Activated gamma-delta T cell (primary cell): ENCODE measurements around the gene NME3.
"Not testable (repeated sequence)": the region's sequence is repeated elsewhere in the genome, so short reads cannot be mapped to it uniquely, and the experiment has no call there.

ENCODE experiments used
- DNase-seq: peaks from one replicate; lab custom pipeline; 2025; lab: John Stamatoyannopoulos, UW
- total RNA-seq, 2 donors: gene quantifications; one replicate each; lab custom pipeline; 2026; lab: John Stamatoyannopoulos, UW

Gene NME3
- total RNA-seq, result 34.2 to 35.8 reads per million in 2 donors

GRCh38 chr16:1771188-1771863 lies at the start of gene NME3:
TSS of gene NME3 (minus strand) at chr16:1771543. CDS start at chr16:1771534, 9 bp downstream.
- DNase-seq, result peak; percentile 56

GRCh38 chr16:1820946-1821290 lies 49.6 kb upstream of the NME3 start:
- DNase-seq, result no peak

GRCh38 chr16:1820096-1820945 lies 49.0 kb upstream of the NME3 start:
- DNase-seq, result no peak

DNA sequence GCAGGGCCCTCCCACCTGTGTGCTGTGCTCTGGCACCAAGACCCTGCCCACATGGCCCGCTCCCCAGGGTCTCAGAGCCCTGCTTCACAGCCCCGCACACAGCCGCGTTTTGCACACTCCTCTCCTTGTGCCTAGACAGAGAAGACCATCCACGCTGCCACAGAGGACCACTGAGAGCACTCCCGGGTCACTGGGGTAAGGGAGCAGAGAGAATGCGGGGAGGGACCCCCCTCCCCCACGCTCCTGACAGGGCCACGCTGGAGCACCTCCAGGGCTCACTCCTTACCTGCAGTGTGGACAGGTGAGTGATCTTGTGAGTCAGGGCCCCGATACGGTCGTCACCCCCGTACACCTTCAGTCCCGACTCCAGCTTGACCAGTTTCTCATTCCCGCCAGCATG lies 48.3 kb upstream of the NME3 start:
- no peak for DNase-seq

GRCh38 chr16:1818873-1819525 lies 47.7 kb upstream of the NME3 start:
- no peak for DNase-seq

DNA sequence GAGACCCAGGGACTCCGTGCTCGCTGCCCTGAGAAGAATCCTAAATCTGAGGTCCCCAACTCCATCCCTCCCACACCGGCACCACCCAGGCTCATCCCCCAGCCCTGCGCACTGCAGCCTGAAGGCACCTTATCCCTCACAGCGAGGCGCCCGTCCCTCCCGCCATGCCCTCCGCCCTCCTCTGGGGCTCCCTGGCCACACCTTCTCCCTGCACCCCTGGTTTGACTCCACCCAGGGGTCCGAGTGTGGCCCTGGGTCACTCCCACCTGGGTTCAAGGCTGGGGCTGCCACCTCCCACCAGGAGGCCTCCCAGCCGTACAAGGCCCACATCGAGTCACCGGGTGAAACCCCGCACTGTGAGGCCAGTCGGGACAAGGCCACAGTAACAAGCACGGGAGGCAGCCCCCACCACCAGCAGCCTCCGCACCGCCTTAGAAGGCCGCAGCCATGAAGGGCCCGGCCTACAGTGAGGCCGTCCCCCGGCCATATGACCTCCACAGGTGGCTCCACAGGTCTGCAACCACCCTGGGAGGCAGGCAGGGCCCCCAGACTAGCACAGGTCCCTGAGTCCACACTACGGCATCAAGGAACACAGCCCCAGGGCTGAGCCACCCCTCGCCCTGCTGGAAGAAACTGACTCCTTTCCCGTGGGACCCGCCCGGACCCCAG lies 47.0 kb upstream of the NME3 start:
- DNase-seq, result no peak

DNA sequence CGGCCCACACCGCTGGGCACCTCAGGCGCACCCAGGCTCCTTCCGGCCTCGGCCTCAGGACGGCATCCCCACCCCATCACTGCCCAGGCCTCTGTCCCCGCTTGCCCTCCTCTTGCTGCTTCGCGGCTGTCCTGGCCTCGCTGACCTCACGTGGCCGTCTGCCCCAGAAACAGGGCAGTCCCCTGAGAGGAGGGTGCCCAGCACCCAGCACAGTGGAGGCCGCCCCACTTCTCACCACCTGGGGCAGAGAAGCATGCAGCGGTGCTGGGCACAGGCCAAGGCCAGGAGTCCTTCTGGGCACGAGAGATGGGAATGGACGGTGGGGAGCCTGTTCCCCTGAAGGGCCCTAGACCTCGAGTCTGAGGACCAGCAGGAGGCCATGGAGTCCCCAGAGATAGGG lies 46.4 kb upstream of the NME3 start:
- DNase-seq, result no peak

- no peak for DNase-seq
Measured at GRCh38 chr16:1817276-1817589, 45.9 kb upstream of the NME3 start.

- no peak for DNase-seq
Measured at GRCh38 chr16:1816396-1817275, 45.3 kb upstream of the NME3 start.

DNA sequence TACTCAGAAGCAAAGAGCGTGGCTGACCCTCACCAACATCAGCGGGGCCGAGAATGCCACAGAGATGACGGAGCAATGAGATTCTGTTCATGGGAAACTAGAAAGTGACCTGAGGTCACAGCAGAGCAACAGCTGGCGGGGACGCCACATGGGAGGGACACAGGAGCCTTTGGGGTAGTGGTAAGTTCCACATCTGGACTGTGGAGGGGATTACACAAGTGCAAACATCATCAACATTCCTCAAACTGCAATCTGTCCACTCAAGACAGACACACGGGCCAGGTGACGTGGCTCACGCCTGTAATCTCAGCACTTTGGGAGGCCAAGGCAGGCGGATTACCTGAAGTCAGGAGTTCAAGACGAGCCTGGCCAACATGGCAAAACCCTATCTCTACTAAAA lies 44.1 kb upstream of the NME3 start:
- DNase-seq, result no peak

DNA sequence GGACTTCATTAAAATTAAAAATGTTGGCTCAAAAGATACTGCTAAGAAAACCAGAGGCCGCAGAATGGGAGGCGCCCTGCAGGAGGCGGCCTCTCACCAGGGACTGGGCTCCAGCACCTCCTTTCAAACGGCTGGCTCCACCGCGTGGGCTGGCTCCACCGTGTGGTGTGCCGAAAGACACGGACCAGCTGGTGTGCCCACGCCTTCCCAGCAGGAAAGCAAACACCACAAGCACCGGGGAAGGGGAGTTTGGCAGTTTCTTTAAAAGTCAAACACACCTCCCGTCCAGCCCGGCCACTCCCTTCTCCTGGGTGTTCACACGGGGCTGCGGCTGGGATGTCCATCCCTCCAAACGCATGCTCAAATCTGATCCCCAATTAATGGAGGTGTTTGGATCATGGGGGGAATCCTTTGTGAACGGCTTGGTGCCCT lies 41.4 kb upstream of the NME3 start:
- no peak for DNase-seq

DNA sequence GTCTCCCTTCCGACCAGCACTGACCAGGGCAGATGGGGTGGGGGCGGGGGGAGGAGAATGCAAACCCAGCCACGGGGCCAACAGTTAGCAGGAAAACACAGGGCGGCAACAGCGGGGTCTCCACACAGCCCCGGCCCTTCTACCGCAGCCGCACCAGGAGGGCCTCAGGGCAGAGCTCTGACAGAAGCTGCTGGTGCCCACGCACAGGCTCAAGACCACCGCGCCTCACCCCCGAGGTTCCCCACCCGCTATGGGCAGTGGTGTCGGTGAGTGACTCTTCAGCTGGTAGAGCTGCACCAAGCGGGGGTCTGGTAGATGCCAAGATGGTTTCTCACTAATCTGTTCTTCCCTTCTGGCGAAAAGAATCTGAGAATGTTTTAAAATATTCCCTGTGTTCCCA lies 39.2 kb upstream of the NME3 start:
- DNase-seq, result no peak

- DNase-seq, result no peak
Measured at GRCh38 chr16:1810106-1810505, 38.8 kb upstream of the NME3 start.

DNA sequence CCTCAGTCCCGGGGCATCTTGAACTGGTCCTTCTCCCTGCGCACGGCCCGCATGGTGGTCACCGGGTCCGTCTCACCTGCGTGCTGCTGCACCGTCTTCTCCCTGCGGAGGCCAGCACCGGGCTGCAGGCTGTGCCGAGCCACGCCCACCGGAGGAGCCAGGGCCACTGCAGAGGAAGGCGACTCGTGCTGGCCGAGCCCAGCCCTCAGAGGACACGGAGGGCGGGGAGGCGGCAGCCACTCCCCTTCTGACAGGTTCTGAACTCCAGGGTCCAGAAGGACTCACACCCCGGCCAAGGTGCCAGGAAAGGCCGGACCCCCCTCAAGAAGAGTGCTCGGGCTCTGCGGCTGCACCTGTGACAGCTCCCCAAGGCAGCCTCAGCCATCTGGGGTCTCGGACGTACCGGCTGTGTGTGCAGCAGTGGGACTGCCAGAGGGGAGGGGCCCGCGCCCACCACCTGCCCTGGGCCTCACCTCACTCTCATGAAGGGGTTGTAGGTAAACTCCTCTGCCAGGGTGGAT lies 38.0 kb upstream of the NME3 start:
- no peak for DNase-seq

DNA sequence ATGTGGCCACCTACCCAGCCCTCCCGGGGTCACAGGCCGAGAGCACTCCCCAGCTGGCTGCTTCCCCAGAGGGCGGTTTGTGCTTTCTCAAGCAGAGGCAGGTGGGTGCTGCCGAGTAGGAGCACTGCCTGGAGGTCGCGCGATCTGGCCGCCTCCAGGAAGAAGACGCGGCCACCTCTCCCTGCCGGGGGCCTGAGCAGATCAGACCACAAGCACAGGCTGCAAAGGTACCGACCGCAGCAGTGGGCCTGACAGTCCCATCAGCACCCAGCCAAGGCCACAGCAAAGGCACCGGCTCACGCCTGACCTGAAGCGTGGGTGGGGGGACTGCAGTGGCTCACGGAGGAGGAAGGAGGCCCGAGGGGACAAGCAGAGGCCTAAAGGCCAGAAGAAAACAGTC lies 37.3 kb upstream of the NME3 start:
- no peak for DNase-seq

- no peak for DNase-seq
Measured at GRCh38 chr16:1807626-1808025, 36.3 kb upstream of the NME3 start.

DNA sequence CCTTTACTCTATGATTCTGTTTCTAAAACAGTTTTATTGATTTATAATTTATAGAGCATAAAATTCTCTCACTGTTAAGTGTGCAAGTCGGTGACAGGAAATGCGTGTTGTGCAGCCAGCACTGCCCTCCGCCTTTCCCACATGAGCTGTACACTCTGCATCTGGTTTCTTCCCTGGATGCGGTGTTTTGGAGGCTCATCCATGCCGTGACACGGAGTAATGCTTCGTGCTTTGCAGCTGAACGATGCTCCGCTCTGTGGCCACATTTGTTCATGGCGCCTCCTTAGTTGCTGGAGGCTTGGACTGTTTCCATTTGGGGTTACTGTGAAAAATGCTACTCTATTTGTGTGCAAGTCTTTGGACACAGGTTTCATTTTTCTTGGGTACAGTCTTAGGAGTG lies 29.4 kb upstream of the NME3 start:
- DNase-seq, result no peak

GRCh38 chr16:1799263-1799662 lies 27.9 kb upstream of the NME3 start:
- DNase-seq, result not testable (repeated sequence)

DNA sequence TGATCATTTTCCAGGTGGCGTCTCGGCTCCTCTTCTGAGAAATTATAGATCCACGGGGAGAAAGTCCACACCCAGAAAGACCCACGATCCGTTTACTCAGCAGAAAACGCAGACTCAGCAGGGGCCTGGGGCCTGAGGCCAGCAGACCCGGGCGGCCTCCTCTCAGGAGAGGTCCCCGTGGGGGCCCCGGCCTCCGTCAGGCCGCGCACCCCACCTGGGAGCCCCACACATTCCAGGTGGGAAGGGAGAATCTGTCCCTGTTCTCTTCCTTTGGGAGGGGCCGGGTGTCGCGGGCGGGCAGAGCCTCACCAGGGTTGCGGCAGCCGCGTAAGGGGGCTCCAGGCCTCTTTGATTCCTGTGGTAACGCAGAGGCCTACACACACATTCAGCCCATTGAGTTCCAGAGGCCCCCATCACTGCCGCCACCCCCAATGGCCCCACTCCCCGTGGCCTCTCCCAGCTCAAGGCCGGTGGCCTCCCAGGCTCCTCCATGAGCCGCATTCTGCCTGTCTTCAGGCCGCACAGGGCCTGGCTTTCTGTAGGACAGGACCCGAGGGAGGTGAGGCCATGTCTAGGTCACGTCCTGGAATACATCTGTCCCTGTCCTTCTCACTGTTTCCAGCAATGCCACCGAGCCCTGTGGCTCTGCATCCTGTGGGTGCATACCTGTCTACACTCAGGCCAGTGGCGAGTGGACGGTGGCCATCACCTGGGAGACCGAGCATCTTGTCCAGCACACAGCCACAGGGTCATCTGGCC lies 23.7 kb upstream of the NME3 start:
- DNase-seq, result no peak

DNA sequence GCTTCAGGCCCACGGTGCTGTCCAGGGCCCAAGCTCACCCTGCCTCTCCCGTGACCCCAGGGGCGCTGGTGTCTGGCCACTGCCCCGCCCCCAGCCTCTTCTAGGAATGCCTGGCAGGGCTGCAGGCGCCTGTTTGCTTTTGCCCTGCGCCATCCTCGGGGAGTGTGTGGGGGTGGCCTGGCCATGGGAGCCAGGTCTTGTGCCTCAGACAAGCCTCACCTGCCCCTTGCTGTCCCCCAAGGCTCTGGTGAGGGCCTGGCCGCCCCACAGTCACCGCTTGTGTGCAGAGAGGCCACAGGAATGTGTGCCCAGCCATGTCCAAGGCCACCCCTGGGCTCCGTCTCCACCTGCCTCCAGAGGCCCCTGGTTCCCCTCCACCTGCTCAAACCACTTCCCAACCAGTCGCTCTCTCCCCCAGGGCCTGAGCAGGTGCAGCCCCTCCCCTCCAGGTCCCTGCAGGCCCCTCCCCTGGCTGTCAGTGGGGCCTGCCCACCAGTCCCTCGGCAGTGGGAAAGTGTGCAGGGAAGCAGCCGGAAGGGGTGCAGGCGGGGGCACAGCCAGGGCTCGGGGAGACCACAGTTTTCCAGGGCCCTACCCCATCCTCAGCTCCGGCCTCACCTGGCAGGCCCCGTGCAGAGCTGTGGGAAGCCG lies 23.0 kb upstream of the NME3 start:
- DNase-seq, result no peak
